ENCODE data around the gene B4GALT6.

Gene B4GALT6

DNA sequence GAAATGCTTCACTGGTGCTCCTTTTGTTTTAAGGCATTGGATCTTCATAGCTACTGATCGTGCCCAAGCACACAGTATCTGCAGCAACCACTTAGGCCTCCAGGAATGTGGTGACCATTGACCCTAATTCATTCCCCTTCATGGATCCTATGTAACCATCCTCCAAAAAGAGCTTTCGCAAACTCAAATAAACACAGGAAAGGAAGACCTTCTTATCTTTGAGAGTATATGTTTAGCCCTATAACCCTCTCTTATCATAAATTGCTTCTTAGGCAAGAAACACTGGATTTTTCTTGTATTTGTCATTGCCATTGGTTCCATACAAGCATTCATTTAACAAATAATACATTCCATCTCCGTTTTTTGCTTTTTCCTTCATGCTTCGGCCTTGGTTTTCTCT, 96.9 kb downstream of the B4GALT6 start:
- H3K4me3 ChIP-seq (ENCODE audit: control insufficient read depth, low read depth, low read length): no peak overlapping the region
- TF ChIP-seq, protein P1, sequence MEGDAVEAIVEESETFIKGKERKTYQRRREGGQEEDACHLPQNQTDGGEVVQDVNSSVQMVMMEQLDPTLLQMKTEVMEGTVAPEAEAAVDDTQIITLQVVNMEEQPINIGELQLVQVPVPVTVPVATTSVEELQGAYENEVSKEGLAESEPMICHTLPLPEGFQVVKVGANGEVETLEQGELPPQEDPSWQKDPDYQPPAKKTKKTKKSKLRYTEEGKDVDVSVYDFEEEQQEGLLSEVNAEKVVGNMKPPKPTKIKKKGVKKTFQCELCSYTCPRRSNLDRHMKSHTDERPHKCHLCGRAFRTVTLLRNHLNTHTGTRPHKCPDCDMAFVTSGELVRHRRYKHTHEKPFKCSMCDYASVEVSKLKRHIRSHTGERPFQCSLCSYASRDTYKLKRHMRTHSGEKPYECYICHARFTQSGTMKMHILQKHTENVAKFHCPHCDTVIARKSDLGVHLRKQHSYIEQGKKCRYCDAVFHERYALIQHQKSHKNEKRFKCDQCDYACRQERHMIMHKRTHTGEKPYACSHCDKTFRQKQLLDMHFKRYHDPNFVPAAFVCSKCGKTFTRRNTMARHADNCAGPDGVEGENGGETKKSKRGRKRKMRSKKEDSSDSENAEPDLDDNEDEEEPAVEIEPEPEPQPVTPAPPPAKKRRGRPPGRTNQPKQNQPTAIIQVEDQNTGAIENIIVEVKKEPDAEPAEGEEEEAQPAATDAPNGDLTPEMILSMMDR (IDR thresholded peaks at IDR 0.05; ENCODE audit: control insufficient read depth, insufficient read depth, low read depth, low read length, missing control alignments): no peak
- no peak for DNase-seq (ENCODE audit: low read depth)

DNA sequence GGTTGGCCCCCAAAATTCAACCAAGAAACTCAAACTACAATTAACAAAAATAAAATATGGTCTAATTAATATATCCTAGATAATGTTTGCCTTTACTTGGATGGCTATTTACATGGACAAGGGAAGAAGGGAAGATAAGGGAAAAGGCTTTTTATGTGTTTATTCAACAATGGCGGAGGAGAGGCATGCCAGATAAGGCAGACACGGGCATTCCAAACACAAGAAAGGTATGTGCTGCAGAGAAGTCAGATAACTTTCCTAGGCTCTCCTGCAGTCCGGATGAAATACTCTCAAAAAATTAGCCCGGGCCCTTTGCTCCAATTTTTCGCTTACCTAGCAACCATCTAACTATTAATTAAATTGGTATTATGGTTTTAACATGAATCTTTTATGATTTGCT, 97.8 kb downstream of the B4GALT6 start:
- DNase-seq (ENCODE audit: low read depth): no peak
- TF ChIP-seq, protein P1 (IDR thresholded peaks at IDR 0.05; ENCODE audit: control insufficient read depth, insufficient read depth, low read depth, low read length, missing control alignments): no peak
- H3K4me3 ChIP-seq (ENCODE audit: control insufficient read depth, low read depth, low read length): no peak overlapping the region

DNA sequence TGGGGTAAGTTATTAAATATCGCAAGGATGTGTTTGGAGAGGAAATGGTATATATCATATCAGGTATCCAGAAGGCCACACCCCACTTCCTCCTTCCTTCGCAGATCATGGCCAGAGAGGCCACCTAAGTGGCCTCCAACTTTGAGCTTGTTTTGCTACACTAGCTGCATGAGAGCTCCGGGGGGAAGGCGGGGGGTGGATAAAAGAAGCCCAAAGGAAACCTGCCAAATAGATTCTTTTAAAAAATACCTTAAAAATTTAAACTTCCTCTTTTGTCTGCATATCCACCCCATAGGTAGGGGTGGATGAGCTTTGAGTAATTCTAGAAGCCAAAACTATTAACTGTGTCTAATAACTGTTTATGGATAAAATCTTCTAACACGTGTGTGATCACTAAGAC, 98.4 kb downstream of the B4GALT6 start:
- no peak overlapping the region for H3K4me3 ChIP-seq (ENCODE audit: control insufficient read depth, low read depth, low read length)
- DNase-seq (ENCODE audit: low read depth): no peak
- TF ChIP-seq, protein P1 (IDR thresholded peaks at IDR 0.05; ENCODE audit: control insufficient read depth, insufficient read depth, low read depth, low read length, missing control alignments): no peak

DNA sequence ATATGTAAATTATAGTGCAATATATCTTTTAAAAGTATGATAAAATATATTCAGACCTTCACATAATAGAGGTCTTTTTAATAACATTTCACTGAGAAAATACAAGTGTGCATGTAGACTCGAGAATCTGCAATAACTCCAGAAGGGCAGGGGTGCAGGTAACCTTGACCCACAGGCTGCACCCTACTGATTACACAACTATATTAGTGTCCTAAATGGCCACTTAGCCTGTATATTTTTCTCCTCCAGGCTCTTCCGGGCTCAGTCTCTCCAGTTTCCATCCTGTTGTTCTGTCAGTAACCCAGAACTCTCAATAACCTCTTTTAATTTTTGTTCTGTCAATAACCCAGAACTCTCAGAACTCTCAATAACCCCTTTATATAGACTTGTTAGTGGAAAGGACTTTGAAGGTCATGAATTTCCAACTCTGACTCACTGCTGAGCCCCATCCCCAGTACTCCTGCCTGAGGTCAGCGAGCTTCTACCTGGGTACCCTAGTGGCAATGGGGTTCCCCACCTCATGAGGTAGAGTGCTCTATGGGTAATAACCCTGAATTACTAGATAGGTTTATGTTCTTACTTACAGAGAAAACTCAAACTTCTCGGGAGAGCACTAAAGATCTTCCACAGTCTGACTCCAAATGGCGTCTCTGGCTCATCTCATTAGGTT, 101.1 kb downstream of the B4GALT6 start:
- no peak overlapping the region for H3K4me3 ChIP-seq (ENCODE audit: control insufficient read depth, low read depth, low read length)
- TF ChIP-seq, protein P1 (IDR thresholded peaks at IDR 0.05; ENCODE audit: control insufficient read depth, insufficient read depth, low read depth, low read length, missing control alignments): no peak
- no peak for DNase-seq (ENCODE audit: low read depth)

DNA sequence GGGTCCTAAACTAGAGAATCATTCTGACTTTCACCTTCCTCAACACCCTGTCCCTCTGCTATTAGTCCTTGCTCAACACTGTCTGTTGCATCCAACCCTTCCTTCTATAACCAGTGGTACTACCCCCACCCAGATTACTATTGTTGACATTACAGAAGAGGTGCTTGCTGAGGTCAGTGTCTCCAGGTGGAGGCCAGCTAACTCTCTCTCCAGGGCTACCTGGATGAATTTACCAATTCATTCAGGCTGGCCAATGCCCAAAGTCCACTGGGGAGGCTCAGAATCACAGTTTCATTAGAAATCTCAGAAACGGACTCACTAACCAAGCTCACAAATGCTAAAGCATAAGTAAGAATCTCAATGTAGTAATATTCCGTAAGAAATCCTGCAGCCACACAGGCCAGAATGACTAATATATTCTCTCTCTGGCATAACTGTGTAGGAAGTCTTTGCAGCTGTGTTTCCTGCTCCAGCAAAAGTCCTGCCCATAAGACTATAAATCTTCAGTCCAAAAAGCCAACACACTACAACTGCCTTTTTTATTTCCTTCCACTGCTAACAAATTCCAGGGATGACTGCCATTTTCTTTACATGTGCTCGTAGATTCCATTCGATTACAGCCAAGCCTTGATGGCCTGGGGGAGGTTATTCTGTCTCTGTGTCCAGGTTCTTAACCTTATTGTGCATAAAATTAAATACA, 102.7 kb downstream of the B4GALT6 start:
- TF ChIP-seq, protein P1 (IDR thresholded peaks at IDR 0.05; ENCODE audit: control insufficient read depth, insufficient read depth, low read depth, low read length, missing control alignments): no peak
- H3K4me3 ChIP-seq (ENCODE audit: control insufficient read depth, low read depth, low read length): no peak overlapping the region
- peak; percentile 3 for DNase-seq (ENCODE audit: low read depth)

DNA sequence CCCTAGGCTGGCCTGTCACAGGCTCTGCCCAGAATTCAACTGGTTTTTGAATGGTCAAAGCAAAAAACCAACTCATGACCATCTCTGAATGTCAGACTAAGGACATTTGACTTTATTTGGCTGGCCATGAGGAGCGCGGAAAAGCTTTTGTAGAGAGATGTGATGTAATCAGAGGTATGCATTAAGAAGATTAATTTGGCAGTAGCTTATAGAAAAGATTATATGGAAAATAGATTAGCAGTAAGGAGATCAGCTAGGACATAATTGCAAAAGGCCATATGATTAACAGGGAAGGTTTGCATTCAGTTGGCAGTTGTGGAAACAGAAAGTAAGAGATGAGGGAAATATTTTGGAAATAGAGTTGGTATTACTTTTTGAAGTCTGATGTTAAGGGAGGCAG, 105.0 kb downstream of the B4GALT6 start:
- TF ChIP-seq, protein P1 (IDR thresholded peaks at IDR 0.05; ENCODE audit: control insufficient read depth, insufficient read depth, low read depth, low read length, missing control alignments): no peak
- DNase-seq (ENCODE audit: low read depth): no peak
- H3K4me3 ChIP-seq (ENCODE audit: control insufficient read depth, low read depth, low read length): no peak overlapping the region

Data from AG09309 (cell line).